Activated B cell treated with CpG ODN at 0.5 μM for 24 hours (primary cell): ENCODE results near the gene YY1. TPM values are rescaled to one million over a fixed set of nuclear protein-coding genes. Genes with fewer than 3 reads are reported as not detected.

Experiments
- ATAC-seq: fragments of 200-7000 bp; cut with Tn5 transposase; one replicate; pipeline ENCODE4 v1.10.0; 2021; ENCODE audit warnings: low read depth, mild to moderate bottlenecking, moderate library complexity
- CTCF ChIA-PET: fragments of 350-600 bp; sonication (Branson Sonifier 250); formaldehyde crosslinking; loops from one replicate; lab custom pipeline; 2021; ENCODE audit warnings: antibody characterized with exemption; lab: Charles Lee
- POLR2A ChIA-PET: fragments of 350-600 bp; sonication (Branson Sonifier 250); formaldehyde crosslinking; loops from one replicate; lab custom pipeline; 2021; ENCODE audit warnings: antibody characterized with exemption; lab: Charles Lee
- DNase-seq: peaks from one replicate; pipeline ENCODE4 v3.0.0; 2022
- H3K27ac Mint-ChIP-seq: one replicate; pipeline ENCODE4 v1.8.0; 2020; ENCODE audit warnings: mixed read lengths
- H3K27me3 Mint-ChIP-seq: one replicate; pipeline ENCODE4 v1.8.0; 2021; ENCODE audit warnings: mixed read lengths
- H3K36me3 Mint-ChIP-seq: one replicate; pipeline ENCODE4 v1.8.0; 2021; ENCODE audit warnings: low read depth, mixed read lengths
- H3K4me1 Mint-ChIP-seq: one replicate; pipeline ENCODE4 v1.8.0; 2021; ENCODE audit warnings: mixed read lengths
- H3K4me3 Mint-ChIP-seq: one replicate; pipeline ENCODE4 v1.8.0; 2020; ENCODE audit warnings: mild to moderate bottlenecking, mixed read lengths
- H3K9me3 Mint-ChIP-seq: one replicate; pipeline ENCODE4 v1.8.0; 2020; ENCODE audit warnings: mixed read lengths
- CTCF ChIP-seq: fragments of 200-600 bp; IDR thresholded peaks from one replicate; pipeline ENCODE4 v1.8.0; 2022; ENCODE audit warnings: antibody characterized with exemption, mild to moderate bottlenecking
- intact Hi-C: fragments of 100-400 bp; cut with micrococcal nuclease; formaldehyde crosslinking; loops from one replicate; pipeline ENCODE4 v1.15.1; 2024
- total RNA-seq: library from RNA; stranded (reverse); gene quantifications from 2 replicates; pipeline ENCODE4 v1.2.3, GENCODE V29; 2022

Gene YY1
- total RNA-seq, 1 donor from 2014 or later: 72.6 TPM

DNA sequence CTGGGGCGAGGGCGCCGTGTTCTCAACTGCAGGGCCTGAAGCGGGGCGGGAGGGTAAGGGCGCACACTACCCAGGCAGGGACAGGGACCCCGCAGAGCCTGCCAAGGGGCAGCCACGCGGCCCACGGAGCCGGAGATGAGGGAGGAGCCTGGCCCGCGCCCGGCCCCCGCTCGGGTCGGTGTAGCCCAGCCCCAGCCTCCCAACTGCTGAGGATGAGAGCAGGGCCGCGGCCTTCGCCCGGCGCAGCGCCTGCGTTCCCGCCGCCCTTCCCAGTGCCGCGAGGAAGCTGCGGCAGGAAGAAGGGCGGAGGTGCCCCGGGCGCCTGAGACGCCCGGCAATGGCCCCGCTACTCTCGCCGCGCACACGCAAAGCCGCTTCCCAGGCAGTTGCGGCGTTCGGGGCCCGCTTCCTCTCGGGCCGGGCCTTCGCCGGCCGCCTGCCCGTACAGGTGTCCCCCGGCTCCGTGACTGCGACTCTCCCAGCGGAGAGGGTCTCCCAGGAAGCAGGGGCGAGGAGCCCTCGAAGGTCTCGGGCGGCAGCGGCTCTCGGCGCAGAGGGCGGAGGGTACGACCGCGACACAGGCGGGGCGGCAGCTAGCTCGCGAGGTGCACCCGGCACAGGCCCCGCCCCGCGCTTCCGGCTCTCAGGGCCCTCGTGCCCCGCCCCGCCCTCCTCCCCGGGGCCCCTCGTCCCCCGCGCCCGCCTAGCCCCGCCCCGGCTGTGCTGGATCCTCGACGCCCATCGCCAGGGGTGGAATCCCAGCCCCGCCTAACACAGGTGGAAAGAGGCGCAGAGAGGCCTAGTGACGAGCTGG lies 24.8 kb upstream of the YY1 start:
- intact Hi-C loops: loop anchor here (1.0 to 2.0 kb wide), 6 partner anchors 8 to 163 kb away; partner anchors contain the start of genes DEGS2 and WDR25
- ATAC-seq (peak; percentile 96), DNase-seq (peak; percentile 91)
- Mint-ChIP-seq H3K27me3 (no peaks in the 10 kb centered on the region), H3K9me3 (no peaks in the 10 kb centered on the region), H3K4me1 (peaks cover 17% of the 10 kb centered on the region), H3K36me3 (no peaks in the 10 kb centered on the region), H3K4me3 (peak overlapping the region; percentile 85), H3K27ac (peak overlapping the region; percentile 80)
- CTCF ChIA-PET: interaction anchor here (2.6 kb wide), 1 partner anchor 20 kb away, joined by 13 read pairs; no protein-coding TSS in a partner anchor
- POLR2A ChIA-PET: interaction anchor here (0.6 to 2.7 kb wide), 10 partner anchors 21 to 149 kb away, joined by 3 to 18 read pairs (median 6); partner anchors contain the start of gene EVL
- TF ChIP-seq CTCF: no peak

DNA sequence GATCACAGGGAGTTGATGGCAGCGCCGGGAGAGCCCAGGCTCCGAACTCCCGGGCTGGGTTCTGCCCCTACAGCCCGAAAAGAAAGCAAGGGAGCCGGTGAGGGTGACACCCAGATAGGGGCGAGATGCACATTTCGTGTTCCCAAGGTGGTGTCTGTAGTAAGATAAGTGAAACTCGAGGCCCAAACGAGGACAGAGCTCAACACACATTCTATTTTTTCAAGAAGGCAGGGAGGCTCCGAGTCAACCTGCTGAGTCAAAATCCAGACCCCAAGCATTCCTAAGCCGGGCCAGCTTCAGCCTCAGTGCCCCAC lies 24.2 kb upstream of the YY1 start:
- Mint-ChIP-seq H3K27me3 (no peaks in the 10 kb centered on the region), H3K36me3 (no peaks in the 10 kb centered on the region), H3K4me3 (peak overlapping the region; percentile 85), H3K27ac (peak overlapping the region; percentile 80), H3K9me3 (no peaks in the 10 kb centered on the region), H3K4me1 (peaks cover 17% of the 10 kb centered on the region)
- intact Hi-C loops: loop anchor here (1.0 to 2.0 kb wide), 6 partner anchors 8 to 162 kb away; partner anchors contain the start of genes DEGS2 and WDR25
- CTCF ChIA-PET: interaction anchor here (2.6 kb wide), 1 partner anchor 21 kb away, joined by 13 read pairs; no protein-coding TSS in a partner anchor
- DNase-seq: no peak
- TF ChIP-seq CTCF: no peak
- POLR2A ChIA-PET: interaction anchor here (0.6 to 2.7 kb wide), 10 partner anchors 21 to 150 kb away, joined by 3 to 18 read pairs (median 6); partner anchors contain the start of gene EVL
- ATAC-seq: no peak

GRCh38 chr14:100215330-100215885 lies 23.5 kb upstream of the YY1 start:
- peak overlapping the region; percentile 80 for H3K27ac Mint-ChIP-seq
- ChIA-PET CTCF (interaction anchor here (2.6 kb wide), 1 partner anchor 22 kb away, joined by 13 read pairs; no protein-coding TSS in a partner anchor), POLR2A (interaction anchor here (0.9 to 2.7 kb wide), 7 partner anchors 20 to 145 kb away, joined by 3 to 18 read pairs (median 7); no protein-coding TSS in a partner anchor)
- no peak for TF ChIP-seq CTCF
- intact Hi-C loops: loop anchor here (2.0 kb wide), 2 partner anchors 57 to 161 kb away; partner anchors contain the start of genes DEGS2 and WDR25
- ATAC-seq: no peak
- H3K9me3 Mint-ChIP-seq: no peaks in the 10 kb centered on the region
- no peak for DNase-seq
- peaks cover 17% of the 10 kb centered on the region for H3K4me1 Mint-ChIP-seq
- no peaks in the 10 kb centered on the region for H3K36me3 Mint-ChIP-seq
- no peaks in the 10 kb centered on the region for H3K27me3 Mint-ChIP-seq
- peak overlapping the region; percentile 85 for H3K4me3 Mint-ChIP-seq

DNA sequence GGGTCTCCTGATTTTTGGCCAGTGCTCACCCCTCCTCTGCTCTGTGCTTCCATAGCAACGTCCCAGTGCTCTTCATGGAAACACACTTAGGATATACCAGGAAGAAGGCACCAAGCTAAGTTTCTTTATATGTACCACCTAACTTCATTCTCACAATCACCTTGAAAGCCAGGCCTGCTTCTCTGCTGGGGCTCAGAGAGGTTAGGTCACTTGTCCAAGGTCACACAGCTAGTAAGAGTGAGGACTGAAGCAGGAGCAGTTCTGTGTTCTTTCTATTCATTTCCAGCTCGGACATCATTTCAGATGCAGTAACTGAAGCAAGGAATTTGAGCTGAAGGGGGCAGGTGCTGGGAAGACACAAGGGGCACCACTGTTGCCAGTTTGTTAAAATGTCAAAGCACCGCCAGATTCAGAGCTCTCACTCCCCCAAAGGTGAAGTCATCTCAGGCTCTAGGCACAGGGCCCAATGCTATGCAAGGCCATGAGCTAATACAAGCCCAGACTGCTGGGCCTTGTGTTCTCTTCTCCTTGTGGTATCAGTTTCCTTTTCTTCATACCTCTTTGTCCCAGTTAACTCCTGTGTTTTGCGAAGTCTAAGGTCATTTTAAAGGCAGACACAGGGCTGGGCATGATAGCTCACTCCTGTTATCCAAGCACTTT lies 19.7 kb upstream of the YY1 start:
- Mint-ChIP-seq H3K4me1 (peaks cover 21% of the 10 kb centered on the region), H3K36me3 (no peaks in the 10 kb centered on the region), H3K9me3 (no peaks in the 10 kb centered on the region), H3K27me3 (no peaks in the 10 kb centered on the region), H3K4me3 (no peak overlapping the region), H3K27ac (no peak overlapping the region)
- DNase-seq (no peak), ATAC-seq (no peak)
- POLR2A ChIA-PET: no interaction called here
- no peak for TF ChIP-seq CTCF
- CTCF ChIA-PET: no interaction called here
- intact Hi-C loops: no loop called here
